Ascending aorta (tissue), 2 donors: ENCODE data around the gene C1orf159. TPM values are rescaled to one million over a fixed set of nuclear protein-coding genes. Genes with fewer than 3 reads are reported as not detected.

Experiments
- DNase-seq, 2 donors: peaks; one replicate each; pipeline ENCODE4 v3.0.0-alpha.2; 2019; ENCODE audit warnings: low spot score in 2 of 2
- H3K27ac ChIP-seq, 2 donors: fragments of 200-600 bp; sonication (generic); one replicate each; pipeline ENCODE4 v1.5.1; 2016 to 2017; ENCODE audit warnings: mild to moderate bottlenecking in 1 of 2
- H3K27me3 ChIP-seq: fragments of 200-600 bp; sonication (generic); one replicate; pipeline ENCODE4 v1.5.1; 2017
- H3K36me3 ChIP-seq, 2 donors: fragments of 200-600 bp; sonication (generic); one replicate each; pipeline ENCODE4 v1.5.1; 2016
- H3K4me1 ChIP-seq, 2 donors: fragments of 200-600 bp; sonication (generic); one replicate each; pipeline ENCODE4 v1.5.1; 2016 to 2017; ENCODE audit warnings: mild to moderate bottlenecking in 1 of 2
- H3K4me3 ChIP-seq, 2 donors: fragments of 200-600 bp; sonication (generic); one replicate each; pipeline ENCODE4 v1.5.1; 2016 to 2017; ENCODE audit warnings: mild to moderate bottlenecking in 1 of 2
- H3K9me3 ChIP-seq, 2 donors: fragments of 200-600 bp; sonication (generic); one replicate each; pipeline ENCODE4 v1.5.1; 2016
- intact Hi-C: fragments of 100-400 bp; cut with DNase I; formaldehyde crosslinking; loops from one replicate; pipeline ENCODE4 v1.15.1; 2023
- total RNA-seq: library from RNA; depleted of rRNA; stranded (reverse); fragments of >200 nt; gene quantifications from one replicate; pipeline ENCODE4 v1.1.0, GENCODE V29; 2016
- TF ChIP-seq, protein P1 (sequence below), 3 experiments: fragments of 200-600 bp in 2 of 3; fragments of 450-650 bp in 1 of 3; sonication (generic) in 2 of 3; IDR thresholded peaks; one replicate each; pipeline ENCODE4 v1.5.1; 2016 to 2019; ENCODE audit warnings: antibody characterized with exemption in 3 of 3, mild to moderate bottlenecking in 1 of 3, moderate library complexity in 1 of 3

Gene C1orf159
- total RNA-seq, 1 donor from 2014 or later, result 23.7 TPM

DNA sequence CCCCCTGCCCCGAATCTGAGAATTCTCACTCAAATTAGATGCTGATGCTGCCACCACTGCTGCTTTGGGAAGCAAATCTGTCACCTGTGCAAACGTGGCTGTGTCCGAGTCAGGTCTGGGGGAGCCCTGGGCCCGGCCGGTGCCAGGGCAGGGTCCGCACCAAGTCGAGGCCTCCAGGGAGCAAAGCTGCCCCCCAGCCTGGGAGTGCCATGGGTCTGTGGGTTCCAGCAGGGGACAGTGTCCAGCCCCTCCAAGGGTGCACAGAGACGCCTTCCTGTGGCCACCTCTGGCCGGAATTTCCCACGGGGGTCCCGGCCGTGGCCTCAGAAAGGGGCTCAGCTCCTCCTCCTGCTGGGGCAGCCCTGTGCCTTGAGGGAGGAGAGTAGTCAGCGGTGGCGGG lies 30.1 kb upstream of the C1orf159 start:
- no peak for DNase-seq
- H3K27me3 ChIP-seq, result no peaks in the 10 kb centered on the region
- intact Hi-C loops, result no loop called here

DNA sequence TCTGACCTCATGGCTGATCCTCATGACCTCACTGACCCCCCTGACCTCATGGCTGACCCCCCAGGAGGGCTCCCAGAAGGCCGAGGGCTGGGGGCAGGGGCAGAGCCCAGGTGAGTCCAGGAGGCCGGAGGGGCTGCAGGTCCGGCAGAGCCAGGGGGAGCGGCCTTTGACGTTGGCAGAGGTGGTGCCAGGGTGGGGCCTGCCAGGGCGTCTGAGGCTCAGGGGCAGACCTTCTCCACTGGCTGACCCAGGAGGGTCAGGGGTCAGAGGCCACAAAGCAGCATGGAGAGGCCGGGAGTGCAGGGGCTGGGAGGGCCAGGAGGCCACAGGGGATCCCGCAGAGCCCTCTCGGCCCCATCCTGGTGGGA lies 29.6 kb upstream of the C1orf159 start:
- Histone ChIP-seq H3K4me1 (no peaks in the 10 kb centered on the region), H3K36me3 (no peaks in the 10 kb centered on the region), H3K4me3 (no peak overlapping the region), H3K9me3 (no peaks in the 10 kb centered on the region), H3K27ac (no peak overlapping the region), H3K27me3 (no peaks in the 10 kb centered on the region)
- intact Hi-C loops, result no loop called here
- DNase-seq, result no peak
- TF ChIP-seq, protein P1, sequence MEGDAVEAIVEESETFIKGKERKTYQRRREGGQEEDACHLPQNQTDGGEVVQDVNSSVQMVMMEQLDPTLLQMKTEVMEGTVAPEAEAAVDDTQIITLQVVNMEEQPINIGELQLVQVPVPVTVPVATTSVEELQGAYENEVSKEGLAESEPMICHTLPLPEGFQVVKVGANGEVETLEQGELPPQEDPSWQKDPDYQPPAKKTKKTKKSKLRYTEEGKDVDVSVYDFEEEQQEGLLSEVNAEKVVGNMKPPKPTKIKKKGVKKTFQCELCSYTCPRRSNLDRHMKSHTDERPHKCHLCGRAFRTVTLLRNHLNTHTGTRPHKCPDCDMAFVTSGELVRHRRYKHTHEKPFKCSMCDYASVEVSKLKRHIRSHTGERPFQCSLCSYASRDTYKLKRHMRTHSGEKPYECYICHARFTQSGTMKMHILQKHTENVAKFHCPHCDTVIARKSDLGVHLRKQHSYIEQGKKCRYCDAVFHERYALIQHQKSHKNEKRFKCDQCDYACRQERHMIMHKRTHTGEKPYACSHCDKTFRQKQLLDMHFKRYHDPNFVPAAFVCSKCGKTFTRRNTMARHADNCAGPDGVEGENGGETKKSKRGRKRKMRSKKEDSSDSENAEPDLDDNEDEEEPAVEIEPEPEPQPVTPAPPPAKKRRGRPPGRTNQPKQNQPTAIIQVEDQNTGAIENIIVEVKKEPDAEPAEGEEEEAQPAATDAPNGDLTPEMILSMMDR (IDR thresholded peaks at IDR 0.05), result no peak

More for the DNA sequence above, 30.1 kb upstream of the C1orf159 start:
- no peaks in the 10 kb centered on the region for H3K36me3 ChIP-seq
- TF ChIP-seq, protein P1 (IDR thresholded peaks at IDR 0.05), result no peak
- H3K4me1 ChIP-seq, result no peaks in the 10 kb centered on the region
- no peaks in the 10 kb centered on the region for H3K9me3 ChIP-seq
- H3K4me3 ChIP-seq, result no peak overlapping the region
- no peak overlapping the region for H3K27ac ChIP-seq

DNA sequence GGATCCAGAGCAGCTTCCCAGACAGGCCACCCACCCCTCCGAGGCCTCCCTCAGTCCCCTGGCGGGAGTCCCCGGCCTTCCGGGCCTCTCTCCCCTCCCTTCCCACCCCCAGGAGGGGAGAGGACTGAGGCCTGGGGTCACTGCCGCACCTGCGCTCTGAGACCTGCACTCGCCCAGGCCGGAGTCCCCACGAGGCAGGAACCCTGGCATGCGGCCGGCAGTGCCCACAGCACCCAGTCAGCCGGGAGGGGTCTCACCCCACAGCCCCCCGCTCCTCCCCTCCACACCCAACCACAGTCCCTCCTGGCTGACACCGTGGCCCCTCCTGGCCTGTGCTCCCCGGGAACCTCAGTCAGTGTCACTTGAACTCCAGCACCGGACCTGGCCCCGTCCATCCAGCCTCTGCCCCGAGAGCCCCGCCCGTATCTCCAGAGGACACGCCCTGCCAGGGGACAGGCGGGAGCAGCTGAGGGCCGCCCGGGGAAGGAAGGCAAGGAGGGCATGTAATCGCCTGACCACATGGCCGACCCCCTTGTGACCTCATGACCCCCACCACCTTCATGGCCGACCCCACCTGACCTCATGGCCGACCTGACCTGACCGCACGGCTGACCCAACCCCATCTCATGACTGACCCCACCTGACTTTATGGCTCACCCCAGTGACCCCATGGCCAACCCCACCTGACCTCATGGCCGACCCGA lies 29.1 kb upstream of the C1orf159 start:
- Histone ChIP-seq H3K27ac (no peak overlapping the region), H3K4me1 (no peaks in the 10 kb centered on the region), H3K9me3 (no peaks in the 10 kb centered on the region), H3K36me3 (no peaks in the 10 kb centered on the region), H3K4me3 (no peak overlapping the region), H3K27me3 (no peaks in the 10 kb centered on the region)
- no peak for DNase-seq
- TF ChIP-seq, protein P1 (IDR thresholded peaks at IDR 0.05), result no peak
- intact Hi-C loops, result no loop called here

DNA sequence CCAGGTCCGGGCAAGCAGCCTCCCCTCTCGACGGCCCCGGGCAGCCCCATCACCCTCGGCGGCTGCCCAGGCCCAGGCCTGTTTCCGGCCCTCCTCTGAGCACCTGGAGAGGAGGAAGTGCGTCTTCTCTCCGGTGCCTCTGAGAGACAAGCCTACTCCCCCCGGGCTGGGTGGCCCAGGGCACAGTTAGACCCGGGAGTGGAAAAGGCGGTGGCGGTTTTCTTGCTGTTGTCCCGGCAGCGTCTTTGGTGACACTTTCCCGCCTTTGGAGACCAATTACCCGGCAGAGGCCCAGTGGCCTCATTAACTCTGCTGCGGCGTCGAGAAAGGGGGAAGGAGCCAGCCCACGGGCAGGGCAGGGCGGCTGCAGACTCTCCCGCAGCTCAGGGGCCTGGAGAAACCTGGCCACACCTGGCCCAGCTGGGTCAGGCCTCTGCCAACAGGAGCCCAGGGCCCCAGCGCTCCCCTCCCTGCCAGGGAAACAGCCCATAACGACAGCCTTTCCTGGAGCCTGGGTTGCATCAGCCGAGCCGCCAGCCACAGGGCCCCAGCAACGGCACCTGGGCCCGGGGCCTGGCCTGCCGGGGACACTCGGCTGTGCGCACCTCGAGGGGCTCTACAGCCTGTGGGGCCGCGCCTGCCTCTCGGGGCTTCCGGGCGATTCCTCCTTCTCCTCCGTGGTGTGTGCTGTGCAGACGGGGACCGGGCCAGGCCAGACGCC lies 28.4 kb upstream of the C1orf159 start:
- TF ChIP-seq, protein P1 (IDR thresholded peaks at IDR 0.05), result no peak
- H3K27me3 ChIP-seq, result no peaks in the 10 kb centered on the region
- no peak for DNase-seq
- H3K36me3 ChIP-seq, result no peaks in the 10 kb centered on the region
- H3K9me3 ChIP-seq, result no peaks in the 10 kb centered on the region
- H3K4me3 ChIP-seq, result no peak overlapping the region
- intact Hi-C loops, result no loop called here
- no peak overlapping the region for H3K27ac ChIP-seq
- no peaks in the 10 kb centered on the region for H3K4me1 ChIP-seq

DNA sequence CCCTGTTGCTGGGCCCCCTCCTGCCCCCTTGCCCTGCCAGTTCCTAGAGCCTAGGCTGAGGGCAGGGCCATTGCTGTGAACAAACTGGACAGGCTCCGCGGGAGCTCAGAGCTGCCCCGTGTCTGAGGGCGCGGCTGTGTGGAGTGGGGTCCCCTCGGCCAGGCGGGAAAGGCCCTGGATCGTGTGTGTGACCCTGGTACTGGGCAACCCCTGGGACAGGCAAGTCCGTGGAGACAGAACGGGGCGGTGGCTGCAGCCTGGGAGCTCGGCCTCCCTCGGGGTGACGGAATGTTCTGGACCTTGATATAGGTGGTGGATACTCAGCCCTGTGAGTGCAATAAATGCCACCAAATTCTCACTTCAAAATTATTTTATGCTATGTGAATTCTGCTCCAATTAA lies 27.7 kb upstream of the C1orf159 start:
- H3K4me3 ChIP-seq, result no peak overlapping the region
- intact Hi-C loops, result no loop called here
- DNase-seq, result no peak
- H3K9me3 ChIP-seq, result no peaks in the 10 kb centered on the region
- H3K4me1 ChIP-seq, result no peaks in the 10 kb centered on the region
- H3K27me3 ChIP-seq, result no peaks in the 10 kb centered on the region
- no peaks in the 10 kb centered on the region for H3K36me3 ChIP-seq
- TF ChIP-seq, protein P1 (IDR thresholded peaks at IDR 0.05), result no peak
- no peak overlapping the region for H3K27ac ChIP-seq
